GM19455 (cell line): ENCODE measurements around the gene C2CD4C.
"Not testable (repeated sequence)": the region's sequence is repeated elsewhere in the genome, so short reads cannot be mapped to it uniquely, and the experiment has no call there.

Experiments used
- ATAC-seq: cut with Tn5 transposase; IDR thresholded peaks from one replicate; pipeline ENCODE4 v1.9.1; 2021; ENCODE audit not compliant: unreplicated experiment

Gene C2CD4C

DNA sequence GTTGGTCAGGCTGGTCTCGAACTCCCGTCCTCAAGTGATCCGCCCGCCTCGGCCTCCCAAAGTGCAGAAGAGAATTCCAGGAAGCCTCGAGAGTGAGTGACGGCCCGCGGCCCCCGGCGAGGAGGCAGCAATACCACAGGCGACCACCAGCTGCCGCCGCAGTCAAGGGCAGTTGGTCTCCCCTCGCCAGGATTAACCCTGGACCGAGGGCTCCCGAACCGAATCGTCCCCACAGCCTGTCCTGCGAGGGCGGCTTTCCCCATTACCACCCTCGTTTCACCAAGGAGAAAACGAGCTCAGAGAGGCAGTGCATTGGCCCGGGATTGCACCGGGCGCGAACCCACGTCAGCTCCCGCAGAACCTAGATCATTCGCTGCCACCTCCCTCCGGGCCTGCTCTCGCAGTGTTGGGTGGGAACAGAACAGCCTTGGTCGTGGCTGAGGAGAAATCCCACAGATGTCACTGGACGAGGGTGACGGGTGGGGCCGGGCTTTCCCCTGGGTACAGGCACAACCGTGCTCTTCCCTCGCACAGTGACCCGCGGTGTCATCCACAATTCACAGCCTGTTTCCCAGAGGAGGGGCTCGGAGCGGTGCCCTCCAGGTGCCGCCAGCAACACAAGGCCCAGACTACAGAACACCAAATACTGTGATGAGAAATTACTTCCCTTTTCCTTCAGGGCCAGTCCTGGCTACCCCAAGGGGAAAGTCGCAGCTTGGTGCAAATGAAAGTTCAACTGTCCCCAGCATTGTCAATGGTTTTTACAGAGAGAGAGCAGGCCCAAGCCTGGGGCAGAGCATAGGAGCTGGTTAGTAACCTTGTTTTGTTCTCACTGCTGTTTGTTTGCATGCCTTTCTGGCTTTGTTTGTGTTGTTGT is 24.8 kb downstream of the C2CD4C start:
- ATAC-seq = no peak

DNA sequence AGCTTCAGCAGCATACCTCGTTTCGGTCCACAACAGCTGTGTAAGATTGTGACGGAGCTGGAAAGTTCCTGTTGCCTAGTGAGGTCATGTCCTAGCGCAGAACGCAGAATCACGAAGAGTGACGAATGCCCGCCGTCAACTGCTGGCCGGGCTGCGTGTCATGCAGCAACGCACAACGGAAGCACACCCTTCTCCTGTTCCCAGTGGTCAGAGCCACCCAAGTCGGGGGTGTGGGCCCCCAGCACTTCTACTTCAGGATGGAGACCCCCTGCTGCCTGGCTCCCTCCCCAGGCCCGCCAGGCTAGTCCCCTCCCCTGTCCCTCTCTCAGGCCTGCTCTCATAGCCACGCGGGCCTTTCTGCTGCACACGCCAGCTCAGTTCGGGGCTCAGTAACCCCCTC is 25.9 kb downstream of the C2CD4C start:
- ATAC-seq = no peak

DNA sequence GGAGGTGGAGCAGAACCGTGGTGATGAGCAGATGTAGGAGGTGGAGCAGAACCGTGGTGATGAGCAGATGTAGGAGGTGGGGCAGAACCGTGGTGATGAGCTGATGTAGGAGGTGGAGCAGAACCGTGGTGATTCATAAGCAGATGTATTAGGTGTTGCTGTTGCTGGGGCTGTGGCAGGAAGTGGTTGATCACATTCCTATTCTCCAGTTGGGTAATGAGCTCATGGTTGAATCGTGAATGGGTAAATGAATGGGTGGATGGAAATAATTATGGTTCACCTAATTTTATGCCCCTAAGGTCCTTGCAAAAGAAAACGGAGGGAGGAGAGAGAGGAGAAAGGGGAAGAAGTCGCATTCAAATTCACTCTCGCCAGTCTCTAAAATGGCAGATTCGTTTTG is 26.4 kb downstream of the C2CD4C start:
- not testable (repeated sequence) for ATAC-seq

DNA sequence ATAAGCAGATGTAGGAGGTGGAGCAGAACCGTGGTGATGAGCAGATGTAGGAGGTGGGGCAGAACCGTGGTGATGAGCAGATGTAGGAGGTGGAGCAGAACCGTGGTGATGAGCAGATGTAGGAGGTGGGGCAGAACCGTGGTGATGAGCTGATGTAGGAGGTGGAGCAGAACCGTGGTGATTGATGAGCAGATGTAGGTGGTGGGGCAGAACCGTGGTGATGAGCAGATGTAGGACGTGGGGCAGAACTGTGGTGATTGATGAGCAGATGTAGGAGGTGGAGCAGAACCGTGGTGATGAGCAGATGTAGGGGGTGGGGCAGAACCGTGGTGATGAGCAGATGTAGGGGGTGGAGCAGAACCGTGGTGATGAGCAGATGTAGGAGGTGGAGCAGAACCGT is 27.0 kb downstream of the C2CD4C start:
- ATAC-seq = not testable (repeated sequence)

DNA sequence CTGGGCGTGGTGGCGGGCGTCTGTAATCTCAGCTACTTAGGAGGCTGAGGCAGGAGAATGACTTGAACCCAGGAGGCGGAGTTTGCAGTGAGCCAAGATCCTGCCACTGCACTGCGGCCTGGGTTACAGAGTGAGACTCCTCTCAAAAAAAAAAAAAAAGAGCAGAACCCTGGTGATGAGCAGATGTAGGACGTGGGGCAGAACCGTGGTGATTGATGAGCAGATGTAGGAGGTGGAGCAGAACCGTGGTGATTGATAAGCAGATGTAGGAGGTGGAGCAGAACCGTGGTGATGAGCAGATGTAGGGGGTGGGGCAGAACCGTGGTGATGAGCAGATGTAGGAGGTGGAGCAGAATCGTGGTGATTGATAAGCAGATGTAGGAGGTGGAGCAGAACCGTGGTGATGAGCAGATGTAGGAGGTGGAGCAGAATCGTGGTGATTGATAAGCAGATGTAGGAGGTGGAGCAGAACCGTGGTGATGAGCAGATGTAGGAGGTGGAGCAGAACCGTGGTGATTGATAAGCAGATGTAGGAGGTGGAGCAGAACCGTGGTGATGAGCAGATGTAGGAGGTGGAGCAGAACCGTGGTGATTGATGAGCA is 28.2 kb downstream of the C2CD4C start:
- ATAC-seq = not testable (repeated sequence)

DNA sequence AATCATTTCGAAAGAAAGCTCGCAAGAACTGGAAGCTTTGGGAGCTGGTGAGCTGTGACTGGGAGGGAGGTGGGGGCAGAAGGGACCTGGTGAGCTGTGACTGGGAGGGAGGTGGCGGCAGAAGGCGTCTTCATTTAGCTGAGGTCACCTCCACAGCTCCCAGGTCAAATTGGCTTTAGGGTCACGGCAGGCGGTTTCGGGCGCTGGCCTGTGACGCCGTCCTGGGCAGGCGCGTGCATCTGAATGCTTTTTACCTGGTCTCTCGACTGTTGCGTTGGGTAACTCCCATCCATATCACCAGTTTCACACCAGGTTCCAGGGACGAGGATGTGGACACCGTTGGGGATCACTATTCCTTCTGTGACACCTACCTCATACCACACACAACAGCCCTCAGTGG is 29.2 kb downstream of the C2CD4C start:
- no peak for ATAC-seq

DNA sequence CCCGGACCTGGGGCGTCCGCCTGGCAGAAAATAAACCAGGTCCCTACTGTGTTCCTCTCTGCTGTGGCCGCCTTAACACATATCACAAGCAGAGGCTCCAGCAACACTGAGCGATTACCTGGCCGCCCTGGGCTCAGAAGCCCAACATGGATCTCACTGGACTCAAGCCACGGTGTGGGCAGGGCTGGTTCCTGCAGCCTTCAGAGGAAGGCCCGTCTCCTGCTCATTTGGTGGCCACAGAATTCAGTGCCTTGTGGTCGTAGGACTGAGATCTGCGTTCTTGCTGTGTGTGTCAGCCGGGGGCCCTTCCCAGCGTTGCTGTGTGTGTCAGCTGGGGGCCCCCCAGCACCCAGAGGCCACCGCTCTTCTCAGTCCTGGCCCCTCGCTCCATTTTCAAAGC is 30.2 kb downstream of the C2CD4C start:
- ATAC-seq = no peak

DNA sequence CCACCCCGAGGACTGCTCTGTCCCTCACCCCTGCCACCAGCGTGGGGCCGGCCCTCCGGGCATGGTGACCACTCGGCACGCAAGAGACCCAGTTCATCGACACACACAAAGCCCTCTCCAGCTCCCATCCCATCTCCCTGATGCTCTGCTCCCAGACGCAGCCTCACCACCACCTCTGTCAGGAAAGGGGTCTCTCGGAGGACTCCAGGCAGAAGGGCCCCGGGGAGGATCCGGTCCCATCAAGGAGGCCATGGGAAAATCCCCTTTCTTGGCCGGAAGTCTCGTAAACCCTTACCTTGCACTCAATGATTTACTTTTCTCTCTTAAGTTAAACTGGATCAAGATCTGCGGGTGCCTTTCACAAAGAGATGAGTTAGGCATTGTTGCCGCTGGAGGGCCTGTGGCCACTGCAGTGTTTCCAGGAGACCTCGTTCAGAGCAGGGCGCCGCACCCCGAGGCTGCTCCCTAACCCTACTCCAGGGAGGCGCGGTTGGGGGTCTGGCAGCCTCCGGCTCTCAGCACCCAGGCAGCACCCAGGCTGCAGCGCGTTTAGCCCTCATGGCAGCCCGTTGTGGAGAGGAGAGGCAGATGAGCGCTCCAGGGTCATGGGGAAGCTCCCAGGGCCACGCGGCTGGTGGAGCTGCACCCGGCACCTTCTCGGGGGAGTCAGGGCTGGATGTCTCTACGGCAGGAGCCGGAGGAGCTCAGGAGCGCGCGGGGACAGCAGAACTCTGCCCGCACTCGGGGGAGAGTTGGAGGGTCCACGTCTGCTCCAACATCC is 31.0 kb downstream of the C2CD4C start:
- no peak for ATAC-seq

DNA sequence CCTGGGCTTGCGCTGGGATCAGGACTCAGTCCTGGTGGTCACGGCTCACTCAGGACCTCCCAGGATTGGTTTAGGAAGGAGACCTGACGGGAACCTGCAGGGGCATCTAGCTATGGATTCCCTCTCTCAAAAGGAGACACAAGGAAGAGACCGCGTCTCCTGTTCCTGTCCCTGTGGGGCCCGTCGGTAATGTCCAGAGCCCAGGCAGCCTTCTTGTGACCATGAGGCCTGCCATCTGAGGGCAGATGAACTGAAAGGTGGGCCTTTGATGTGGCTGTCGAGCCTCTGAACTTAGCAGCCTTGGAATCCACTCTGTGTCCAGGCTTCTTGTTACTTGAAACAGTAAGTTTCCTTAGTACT is 32.9 kb downstream of the C2CD4C start:
- ATAC-seq = no peak

DNA sequence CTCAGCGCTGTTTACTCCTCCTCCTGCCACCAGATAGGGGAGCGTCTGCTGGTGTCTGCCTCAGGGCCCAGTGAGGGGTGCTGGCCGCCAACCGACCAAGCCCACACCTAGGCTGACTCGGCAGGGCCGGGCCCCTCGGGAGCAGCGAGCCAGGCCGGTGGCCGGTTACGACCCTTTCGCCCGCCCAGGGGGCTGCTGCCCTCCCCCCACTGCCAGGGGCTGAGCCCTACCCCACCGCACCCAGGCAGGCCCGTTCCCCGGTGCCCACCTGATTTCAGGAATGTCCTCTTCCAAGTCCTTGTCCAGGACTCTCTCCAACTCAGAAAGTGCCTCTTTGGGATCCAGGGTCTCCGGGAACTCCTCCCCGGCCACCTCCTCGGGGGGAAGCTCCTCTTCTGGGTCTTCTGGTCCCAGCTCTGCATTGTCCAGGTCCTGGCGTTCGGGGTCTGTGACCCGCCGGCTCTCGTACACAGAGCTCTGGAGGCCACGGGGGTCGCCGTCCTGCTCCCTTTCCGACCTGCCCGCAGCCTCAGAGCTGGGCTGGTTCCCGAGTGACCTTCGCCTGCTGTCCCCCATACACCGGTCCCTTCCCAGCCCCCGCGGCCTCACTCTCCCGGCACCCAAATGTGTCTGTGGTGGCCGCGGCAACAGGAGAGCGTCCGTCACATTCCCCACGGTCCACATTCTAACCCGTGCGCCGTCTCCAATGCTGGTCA is 33.4 kb downstream of the C2CD4C start:
- no peak for ATAC-seq

DNA sequence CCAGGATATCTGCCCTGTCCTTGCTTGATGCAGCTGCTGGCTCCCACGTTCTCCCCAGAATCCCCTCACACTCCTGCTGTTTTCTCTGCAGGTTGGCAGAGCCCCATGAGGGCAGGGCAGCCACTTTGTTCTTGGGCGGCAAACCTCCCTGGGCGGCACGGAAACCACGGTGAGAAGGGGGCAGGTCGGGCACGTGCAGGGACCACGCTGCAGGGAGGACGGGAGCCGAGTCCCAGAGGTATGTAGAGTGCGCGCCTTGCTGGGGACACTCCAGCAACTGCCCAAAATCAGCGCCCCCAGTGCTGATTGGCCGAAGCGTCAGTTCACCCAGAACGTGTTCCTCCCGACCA is 34.1 kb downstream of the C2CD4C start:
- no peak for ATAC-seq

DNA sequence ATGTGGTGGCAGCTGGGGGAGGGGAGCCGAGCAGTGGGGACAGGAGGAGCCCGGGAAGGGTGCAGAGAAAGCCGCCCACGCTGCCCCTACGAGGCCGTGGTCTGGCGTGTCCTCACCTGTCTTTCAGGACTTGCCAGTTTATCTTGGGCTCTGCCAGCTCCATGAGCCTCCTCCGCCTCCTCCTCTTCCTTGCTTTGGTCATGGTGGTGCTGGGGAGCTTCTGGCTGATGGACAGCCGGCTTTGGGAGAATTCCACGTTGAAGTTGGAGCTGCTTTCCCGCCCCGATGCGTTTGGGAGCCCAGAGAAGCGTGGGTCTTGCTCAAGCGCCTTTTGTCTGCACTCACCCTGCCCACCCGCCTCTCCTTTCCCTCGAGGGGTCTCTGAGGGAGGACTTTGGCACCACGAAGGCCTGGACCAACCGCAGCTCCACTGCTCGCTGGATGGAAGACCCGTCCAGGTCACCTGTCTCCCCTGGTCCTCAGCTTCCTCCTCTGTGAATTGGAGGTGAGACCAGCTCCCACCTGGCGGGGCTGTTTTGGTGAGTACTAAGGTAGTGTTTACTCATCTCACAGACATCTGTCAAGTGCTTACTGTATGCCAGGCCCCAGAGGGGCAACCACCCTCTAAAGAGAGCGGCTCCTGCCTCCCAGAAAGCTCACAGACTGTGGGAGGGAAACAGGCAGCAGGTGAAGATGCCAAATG is 34.6 kb downstream of the C2CD4C start:
- no peak for ATAC-seq

DNA sequence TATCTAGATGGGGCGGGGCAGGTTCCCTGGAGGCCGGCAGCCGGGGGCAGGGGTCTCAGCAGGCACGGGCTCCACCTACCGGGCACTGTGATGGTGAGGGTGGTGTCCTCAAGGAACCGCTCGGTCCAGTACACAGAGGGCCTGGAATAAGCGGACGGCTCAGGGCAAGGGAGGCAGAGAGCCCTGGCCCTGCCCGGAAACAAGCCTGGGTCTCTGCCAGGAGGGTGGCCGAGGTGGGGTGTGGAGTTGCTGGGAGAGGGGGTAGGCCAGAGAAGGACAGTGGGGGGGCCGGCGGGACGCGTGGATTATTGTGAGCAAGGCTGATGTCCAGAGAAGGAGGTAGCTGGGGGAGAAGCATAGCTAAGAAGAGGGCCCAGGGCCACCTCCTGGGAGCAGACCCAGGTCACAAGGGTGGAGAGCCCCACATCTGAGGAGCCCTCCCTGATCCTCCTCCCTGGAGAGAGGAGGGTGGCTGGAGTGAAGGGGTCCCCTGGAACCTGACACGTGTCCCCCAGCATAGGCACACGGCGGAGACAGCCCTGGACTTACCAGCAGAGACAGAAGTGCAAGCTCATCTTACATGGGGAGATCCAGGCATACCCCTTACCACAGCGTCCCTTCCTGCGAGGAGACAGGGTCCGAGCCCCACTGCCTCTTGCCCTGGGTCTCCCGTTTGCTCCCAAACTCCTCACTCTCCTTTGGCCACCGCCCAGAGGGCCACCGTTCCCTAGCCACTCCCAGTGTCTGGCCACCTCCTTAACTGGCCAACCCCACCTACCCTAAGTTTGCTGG is 35.4 kb downstream of the C2CD4C start:
- ATAC-seq = no peak

DNA sequence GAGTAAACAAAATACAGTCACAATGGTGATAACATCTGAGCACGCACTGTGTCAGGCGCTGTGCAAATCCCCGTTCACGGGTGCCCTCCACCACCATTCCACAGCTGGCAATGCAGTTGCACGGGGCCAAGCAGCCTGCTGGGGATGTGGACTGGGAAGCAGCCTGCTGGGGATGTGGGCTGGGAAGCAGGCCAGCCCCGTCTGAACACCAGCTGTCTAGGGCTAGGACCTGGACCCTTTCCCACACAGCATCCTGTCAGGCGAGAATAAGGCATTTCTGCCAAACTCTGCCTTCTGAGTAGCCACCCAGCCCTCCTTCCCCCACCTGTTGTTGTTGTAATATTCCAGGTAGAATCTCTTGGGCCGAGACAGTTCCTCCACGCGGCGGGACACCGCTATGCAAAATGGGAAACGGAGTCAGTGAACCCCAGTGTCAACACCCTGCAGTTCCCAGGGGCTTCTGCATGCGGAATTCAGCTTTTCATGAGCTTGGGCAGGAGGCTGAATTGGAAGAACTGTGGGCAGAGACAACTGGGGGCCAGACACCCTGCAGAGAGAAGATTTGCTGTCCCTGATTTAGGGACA is 36.5 kb downstream of the C2CD4C start:
- no peak for ATAC-seq

DNA sequence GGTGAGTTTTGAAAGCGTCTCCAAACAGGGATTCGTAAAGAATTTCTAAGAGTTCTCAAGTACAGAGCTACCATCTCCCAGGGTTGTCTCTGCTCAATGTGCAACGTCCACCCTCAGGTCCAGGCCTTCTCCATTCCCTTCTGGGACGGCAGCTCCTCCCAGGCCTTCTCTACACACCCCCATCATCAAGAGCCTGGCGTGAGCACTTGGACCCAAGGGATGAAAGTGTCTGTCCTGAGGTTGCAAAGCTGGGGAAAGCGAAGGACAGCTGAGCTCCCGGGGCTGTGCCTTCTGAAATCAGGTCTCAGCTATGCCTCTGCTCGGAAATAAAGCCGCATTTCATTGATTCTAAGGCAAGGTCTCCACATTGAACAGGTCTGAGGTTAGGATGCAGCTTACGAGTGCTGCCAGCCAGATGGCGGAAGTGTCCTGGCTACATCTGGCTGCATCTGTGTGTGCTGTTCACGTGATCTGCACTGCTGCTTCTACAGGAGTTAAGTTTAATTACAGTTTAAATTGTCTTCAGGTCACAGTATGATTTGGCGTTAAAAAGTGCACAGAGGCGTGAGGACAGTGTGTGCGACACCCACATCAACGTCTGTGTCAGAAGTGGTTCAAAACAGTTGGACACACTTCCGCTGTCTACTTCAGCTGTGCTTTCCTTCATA is 37.3 kb downstream of the C2CD4C start:
- no peak for ATAC-seq

DNA sequence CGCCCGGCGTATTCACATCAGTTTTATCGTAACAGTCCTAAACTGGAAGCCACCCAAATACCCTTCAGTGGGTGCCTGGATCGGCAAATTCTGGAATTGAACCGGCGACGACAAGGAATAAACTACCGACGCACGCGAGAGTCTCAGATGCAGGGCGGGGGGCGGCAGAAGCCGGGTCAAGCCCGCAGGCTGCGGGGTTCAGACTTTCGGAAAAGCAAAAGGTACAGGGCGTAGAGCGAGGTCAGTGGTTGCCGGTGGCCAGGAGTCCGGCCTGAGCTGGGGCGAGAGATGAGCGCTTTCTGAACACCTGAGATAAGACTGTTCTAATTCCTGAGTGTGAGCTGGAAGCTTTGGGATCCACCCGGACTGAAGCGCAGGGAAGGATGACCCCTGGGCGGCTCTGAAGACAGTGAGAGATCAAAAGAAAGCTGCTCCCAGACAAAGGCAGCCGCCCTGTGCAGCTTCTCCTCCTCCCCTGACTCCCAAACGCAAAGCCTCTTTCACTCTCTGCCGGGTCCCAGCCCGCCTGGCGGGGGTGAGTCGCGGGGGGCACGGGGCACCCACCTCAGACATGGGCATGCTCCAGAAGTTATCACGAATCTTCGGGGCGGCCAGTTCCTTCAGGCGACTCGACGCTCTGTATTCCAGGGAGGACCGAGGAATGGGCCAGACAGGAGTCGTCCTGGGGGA is 38.2 kb downstream of the C2CD4C start:
- no peak for ATAC-seq

DNA sequence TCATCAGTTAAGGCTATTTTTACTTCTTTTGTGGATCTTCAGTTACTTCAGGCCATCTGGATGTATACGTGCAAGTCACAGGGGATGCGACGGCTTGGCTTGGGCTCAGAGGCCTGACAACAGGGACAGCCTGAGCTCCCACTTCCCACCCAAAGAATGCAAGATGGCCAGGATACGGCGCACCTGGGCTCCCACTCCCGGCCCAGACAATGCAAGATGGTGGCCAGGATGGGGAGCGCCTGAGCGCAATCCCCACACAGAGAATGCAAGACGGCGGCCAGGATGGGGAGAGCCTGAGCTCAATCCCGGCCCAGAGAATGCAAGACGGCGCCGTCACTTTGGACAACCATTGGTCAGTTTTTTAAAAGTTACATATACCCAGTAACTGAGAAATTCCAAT is 39.1 kb downstream of the C2CD4C start:
- ATAC-seq = no peak

DNA sequence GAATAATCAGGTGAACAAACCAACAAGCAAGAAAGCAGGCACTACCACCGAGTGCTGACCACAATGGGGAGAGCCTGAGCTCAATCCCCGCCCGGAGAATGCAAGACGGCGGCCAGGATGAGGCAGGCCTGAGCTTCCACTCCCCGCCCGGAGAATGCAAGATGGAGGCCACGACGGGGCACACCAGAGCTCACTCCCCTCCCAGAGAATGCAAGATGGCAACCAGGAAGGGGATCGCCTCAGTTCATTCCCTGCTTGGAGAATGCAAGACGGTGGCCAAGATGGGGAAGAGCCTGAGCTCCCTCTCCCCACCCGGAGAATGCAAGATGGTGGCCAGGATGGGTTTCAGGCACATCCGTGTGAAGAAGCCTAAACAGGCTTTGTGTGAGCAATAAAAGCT is 39.7 kb downstream of the C2CD4C start:
- ATAC-seq = no peak

DNA sequence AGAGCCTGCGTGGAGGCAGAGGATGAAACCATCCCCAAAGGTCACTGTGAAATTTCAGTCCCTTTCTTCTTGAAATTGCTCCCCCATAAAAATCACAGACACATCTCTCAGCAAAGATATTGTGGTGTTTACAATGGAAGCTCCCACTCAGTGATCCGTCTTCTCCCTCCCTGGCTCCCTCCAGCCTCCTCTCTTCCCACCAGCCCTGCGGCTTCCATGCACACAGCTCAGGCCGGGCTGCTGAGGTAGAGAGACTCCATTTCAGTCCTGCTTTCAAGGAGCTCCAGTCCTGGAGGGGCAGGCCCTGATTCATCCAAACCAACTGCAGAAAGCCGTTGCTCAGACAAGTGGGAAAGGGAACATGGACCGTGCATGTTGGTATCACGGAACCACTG is 40.3 kb downstream of the C2CD4C start:
- no peak for ATAC-seq
